GM20431 (cell line): ENCODE data around the gene RNU6-9.

ENCODE experiments used
- in situ Hi-C: fragments of 300-500 bp; cut with MseI, MboI; formaldehyde crosslinking; loops from one replicate; pipeline ENCODE4 v1.15.0; 2020; ENCODE audit warnings: low sequenced_read_pairs; ENCODE audit not compliant: unreplicated experiment

Gene RNU6-9

GRCh38 chr19:929203-929890, 36.1 kb downstream of the RNU6-9 start:
- in situ Hi-C loops: loop anchor here (10.0 kb wide), 1 partner anchor 65 kb away; no protein-coding TSS in a partner anchor

GRCh38 chr19:929891-930258, 36.6 kb downstream of the RNU6-9 start:
- in situ Hi-C loops: loop anchor here (10.0 kb wide), 1 partner anchor 65 kb away; no protein-coding TSS in a partner anchor

DNA sequence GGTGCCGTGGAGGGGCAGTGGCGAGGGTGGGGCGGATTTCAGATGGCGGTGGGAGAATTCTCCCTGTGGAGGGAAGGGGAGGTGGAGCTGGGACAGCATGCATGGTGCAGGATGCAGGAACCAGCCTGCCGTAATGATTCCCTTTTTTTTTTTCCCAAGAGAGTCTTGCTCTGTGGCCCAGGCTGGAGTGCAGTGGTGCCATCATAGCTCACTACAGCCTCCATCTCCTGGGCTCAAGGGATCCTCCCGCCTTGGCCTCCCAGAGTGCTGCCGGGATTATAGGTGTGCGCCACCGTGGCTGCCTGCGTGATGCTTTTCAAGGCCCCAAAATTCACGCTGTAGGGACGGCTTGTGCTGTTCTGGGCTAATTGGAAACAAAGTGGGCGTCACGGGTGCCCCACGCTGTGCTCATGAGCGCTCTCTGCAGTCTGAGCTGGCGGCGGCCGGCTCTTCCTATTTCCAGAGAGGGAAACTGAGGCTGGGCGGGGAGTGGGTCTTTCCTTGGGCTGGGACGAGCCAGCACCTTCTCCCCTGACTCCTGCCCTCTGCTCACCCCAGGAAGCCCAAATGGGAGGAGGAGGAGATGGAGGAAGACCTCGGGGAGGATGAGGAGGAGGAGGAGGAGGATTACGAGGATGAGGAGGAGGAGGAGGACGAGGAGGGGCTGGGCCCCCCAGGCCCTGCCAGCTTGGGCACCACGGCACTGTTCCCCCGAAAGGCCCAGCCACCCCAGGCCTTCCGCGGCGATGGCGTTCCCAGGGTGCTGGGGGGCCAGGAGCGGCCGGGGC, 38.8 kb downstream of the RNU6-9 start:
- in situ Hi-C loops: no loop called here

DNA sequence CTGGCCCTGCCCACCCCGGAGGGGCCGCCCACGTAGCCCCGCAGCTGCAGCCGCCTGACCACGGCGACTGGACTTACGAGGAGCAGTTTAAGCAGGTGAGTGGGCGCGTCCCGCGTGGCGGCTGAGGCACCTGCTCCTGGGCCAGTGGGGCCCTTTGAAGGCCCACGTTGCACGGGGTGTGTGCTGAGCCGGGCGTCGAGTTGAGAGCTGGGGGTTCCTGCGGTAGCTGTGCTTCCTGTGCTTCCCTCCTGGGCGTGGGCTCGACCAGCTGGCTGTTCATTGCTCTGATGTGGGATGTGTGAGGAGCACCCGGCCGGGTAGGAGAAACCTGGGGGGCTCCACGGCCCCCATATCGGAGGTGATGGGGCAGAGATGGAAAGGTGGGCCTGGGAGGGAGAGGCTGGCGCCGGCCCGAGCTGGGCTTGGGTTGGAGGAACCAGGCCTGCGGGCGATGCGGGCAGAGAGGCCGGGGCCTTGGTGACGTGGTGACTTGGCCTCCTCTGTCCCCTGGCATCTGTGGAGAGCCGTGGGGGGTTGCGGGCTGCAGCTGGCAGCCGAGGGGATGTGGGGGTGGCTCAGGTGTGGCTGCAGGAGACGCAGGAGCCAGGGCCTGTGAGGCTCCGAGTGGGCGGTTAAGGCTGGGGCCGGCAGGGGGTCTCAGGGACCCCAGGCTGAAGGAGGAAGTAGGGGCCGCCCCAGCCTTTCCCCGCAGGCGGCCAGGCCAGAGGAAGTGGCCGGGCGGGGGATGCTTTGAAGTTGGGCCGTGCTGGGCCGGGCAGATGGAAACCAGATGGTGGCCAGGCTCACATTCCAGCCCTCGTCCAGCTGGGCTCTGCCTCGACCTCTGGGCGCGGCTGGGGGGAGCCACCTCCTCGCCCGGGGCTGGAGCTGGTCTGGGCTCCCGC, 39.6 kb downstream of the RNU6-9 start:
- in situ Hi-C loops: no loop called here

- in situ Hi-C loops: no loop called here
These were observed 40.2 kb downstream of the RNU6-9 start for GRCh38 chr19:933553-933882.

GRCh38 chr19:934197-934840, 41.0 kb downstream of the RNU6-9 start:
- in situ Hi-C loops: no loop called here

DNA sequence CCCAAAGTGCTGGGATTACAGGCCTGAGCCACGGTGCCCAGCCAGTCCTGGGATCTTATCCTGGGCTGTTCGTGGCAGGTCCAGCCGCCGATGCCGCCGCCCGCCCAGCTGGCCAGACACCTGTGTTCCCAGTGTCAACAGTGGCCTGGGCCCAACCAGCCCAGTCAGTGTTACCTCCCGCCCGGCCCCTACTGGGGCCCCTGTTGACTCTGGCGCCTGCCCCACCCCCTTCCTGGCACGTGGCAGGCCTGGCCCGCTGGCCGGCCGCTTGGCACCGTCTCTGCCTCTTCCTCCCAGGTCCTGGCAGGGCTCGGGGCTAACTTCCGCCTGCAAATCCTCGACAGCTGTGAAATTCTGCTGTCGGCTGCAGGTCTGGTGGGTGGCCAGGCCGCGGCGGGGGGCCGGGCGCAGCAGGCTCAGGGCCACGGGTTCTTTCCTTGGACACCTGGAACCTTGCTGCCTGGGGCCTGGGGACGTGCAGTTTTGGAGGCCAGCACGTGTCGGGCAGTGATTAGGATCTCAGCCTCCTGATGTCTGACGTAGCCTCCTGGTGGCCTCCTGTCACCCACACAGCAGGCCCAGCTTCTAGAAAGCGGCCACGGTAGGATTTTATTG, 41.7 kb downstream of the RNU6-9 start:
- in situ Hi-C loops: no loop called here

DNA sequence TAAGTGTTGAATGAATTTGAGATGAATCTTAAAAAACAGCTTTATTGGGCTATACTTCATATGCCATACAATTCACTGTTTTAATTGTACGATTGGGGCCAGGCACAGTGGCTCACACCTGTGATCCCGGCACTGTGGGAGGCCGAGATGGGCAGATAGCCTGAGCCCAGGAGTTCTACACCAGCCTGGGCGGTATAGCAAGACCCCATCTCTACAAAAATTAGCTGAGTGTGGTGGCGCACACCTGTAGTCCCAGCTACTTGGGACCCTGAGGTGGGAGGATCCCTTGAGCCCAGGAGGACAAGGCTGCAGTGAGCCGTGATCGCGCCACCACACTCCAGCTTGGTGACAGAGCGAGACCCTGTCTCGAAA, 42.9 kb downstream of the RNU6-9 start:
- in situ Hi-C loops: no loop called here

- in situ Hi-C loops: no loop called here
These were observed 44.0 kb downstream of the RNU6-9 start for GRCh38 chr19:937259-937694.

DNA sequence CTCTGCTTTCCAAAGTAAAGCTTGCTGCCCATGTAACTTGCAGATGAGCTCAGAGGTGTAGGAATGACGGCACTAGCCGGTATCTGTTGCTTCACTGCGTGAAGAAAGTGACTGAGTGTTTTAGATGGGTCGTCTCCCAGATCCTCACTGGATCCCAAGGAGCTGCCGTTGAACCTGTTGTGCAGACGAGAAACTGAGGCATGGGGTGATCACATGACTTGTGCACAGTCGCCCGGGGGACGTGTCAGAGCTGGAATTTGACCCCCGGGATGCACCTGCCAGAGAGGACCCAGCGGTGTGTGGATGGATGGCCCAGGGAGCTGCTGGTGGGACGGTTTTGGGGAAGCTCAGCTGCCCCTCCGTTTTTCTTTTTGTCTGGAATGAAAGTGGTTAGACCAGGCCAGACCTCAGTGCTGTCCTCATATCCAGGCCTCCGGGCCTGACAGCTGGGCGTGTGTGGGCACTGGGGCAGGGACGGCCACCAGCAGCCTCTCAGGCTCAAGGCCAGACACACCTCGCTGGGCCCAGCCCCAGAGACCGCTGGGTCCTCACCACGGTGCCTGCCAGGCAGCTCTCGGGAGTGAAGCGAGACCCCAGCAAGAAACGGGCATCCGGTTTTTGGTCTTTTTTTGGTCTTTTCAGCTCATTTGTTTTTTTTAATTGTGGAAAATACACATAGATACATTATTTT, 45.1 kb downstream of the RNU6-9 start:
- in situ Hi-C loops: no loop called here

GRCh38 chr19:939439-939838, 46.2 kb downstream of the RNU6-9 start:
- in situ Hi-C loops: no loop called here

- in situ Hi-C loops: no loop called here
These were observed 46.6 kb downstream of the RNU6-9 start for GRCh38 chr19:939922-940321.

DNA sequence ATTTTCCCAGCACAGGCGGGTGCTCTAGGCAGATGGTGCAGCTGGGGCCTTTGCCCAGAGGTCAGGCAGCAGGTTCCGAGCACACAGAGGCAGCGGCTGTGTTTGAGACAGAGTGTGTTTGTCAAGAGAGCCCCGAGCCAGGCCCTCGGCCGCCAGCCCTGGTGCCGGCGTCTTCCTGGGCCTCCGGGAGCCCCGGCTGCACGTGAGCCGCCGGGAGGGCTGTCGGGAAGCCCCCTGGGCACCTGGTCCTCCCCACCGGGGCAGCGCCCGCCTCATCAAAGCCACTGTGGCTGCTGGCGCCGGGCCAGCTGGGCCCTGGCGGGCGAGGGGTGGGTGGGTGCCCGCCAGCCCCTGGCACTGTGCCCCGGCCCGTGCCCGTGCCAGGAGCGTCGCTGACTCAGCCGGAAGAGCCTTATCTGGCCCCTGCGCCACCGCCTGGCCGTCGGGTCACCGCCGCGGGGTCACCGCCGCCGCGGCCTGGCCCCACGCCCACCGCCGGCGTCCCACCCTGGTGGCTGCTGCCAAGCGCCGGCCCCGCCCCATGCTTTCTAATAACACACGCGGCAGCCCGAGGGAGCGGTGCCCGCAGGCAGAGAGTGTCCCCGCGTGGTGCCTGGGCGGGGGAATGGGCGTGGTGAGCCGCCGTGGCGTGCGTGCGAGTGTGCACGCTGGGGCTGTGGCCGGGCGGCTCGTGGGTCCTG, 47.5 kb downstream of the RNU6-9 start:
- in situ Hi-C loops: no loop called here

GRCh38 chr19:941292-942132, 48.2 kb downstream of the RNU6-9 start:
- in situ Hi-C loops: no loop called here

DNA sequence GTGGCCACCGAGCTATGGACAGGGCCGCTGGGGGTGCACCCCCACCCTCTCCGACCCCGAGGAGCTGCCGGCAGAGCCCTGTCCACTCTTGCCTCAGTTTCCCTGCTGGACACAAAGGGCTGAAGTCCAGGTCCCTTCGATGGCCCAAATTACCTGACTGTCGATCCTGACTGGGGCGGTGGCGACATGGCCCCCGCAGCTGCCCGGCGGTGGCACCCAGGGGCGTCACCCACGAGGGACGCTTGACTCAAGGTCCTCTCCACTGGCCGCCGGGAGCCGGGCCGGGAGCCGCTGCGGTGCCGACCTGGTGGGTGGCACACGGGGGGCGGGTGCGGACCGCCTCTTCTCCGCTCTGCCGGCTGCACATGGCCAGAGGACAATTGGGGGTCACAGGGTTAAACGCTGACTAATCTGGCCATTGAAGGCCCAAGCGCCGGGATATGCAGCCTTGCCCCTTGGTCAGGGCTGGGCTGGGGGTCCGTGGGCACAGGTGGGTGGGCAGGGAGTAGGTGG, 48.9 kb downstream of the RNU6-9 start:
- in situ Hi-C loops: no loop called here
